GM18873 (cell line): ENCODE measurements around the gene RIOX2.

ENCODE experiments used
- ATAC-seq: cut with Tn5 transposase; IDR thresholded peaks from one replicate; pipeline ENCODE4 v1.9.1; 2021; ENCODE audit warnings: mild to moderate bottlenecking, moderate library complexity, moderate number of reproducible peaks; ENCODE audit not compliant: unreplicated experiment, low FRiP score

RIOX2 gene

DNA sequence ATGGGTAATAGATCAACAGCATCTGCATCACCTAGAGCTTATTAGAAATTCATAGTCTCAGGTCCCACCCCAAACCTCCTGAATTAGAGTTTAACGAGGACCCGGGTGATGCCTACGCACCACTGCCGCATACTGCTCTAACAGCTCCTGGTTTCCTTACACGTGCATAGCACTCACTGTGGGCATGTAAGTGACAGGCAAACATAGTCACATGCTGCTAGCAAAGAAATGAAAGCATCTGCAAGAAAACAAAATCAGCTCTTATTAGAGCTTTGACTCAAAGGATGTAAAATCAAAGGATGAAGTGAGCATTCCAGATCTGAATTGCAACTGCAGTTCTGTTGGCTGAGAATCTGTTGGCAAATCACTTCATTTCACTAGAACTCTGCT is 19.1 kb upstream of the RIOX2 start:
- no peak for ATAC-seq

- no peak for ATAC-seq
Measured at GRCh38 chr3:97990624-97991292, 18.5 kb upstream of the RIOX2 start.

DNA sequence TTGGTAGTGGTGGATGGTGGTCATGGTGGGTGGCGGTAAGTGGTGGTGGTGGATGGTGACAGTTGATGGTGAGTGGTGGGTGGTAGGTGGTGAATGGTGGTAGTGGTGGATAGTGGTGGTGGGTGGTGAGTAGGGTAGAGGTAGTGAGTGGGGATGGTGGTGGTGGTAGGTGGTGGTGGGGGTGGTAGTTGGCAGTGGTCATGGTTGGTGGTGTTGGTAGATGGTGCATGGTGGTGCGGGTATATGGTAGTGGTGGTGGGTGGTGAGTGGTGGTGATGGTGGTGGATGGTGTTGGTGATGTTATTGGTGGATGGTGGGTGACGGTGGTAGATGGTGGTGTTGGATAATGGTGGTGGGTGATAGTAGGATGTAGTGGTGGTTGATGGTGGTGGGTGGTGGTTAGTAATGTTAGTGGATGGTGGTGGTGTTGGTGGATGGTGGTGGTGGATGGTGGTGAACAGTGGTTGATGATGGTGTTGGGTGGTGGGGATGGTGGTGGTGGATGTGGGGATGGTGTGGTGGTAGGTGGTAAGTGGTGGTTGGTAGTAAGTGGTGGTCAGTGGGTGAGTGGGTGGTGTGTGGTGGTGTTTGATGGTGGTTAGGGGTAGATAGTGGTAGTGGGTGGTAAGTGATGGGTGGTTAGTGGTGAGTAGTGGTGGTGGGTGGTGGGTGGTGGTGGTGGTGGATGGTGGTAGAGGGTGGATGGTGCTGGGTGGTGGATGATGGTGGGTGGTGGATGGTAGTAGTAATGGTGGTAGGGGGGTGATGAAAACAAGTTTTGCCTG is 16.7 kb upstream of the RIOX2 start:
- no peak for ATAC-seq

GRCh38 chr3:97987306-97987705 is 15.1 kb upstream of the RIOX2 start:
- no peak for ATAC-seq

- no peak for ATAC-seq
Measured at GRCh38 chr3:97983933-97984491, 11.8 kb upstream of the RIOX2 start.

DNA sequence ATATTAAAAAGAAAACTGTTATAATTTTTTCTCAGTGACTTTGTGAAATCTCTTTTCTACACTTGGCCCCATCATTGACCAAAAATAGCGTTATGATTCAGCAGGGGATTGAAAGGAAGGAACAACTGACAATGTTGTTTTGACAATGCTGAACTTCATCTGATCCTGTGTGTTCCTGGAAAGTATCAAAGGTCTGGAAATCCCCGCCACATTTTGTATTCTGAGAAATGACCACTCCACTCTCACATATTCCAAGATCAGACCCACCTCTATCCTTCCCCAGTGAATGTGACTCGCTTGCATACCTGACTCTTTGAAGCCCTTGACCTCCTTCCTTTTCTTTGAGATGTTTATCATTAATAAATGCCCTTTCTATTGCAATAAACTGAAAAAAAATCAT is 9.7 kb upstream of the RIOX2 start:
- no peak for ATAC-seq

DNA sequence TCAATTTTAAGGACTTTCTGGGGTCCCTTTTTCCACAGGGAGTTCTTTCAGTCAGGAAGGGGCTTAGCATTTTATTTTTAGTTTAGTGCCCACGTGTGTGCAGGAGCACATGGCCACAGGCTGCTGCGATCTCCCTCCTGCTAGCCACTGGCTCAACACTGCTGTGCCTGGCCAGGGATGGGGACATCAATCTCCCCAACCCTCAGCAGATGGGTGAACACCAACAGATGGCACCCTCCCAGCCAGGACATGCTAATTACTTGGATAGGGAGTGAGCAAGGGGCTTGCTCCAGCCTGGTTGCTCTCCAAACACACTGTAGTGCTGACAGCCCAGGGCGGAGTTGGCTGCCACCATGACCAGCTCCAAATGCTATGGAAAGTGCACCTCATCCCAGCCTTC is 7.4 kb upstream of the RIOX2 start:
- no peak for ATAC-seq

DNA sequence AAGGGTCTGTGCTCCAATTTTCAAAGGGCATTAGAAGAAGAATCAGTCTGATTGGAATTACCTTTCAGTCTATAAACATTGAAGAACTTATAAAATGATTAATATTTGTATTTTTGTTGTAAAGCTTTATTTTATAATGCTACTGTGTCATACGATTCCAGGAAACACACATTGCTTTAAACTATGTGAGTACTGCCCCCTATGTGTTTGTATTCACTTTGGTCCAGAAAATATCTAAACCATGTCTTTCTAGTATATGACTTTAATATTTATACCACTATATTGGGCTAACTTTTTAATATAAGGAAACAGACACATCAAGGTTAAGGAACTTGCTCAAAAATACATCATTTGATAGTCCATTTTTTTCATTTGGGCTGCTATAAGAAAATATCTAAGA is 3.2 kb upstream of the RIOX2 start:
- no peak for ATAC-seq

- ATAC-seq: no peak
Measured at GRCh38 chr3:97974996-97975395, 2.8 kb upstream of the RIOX2 start.

GRCh38 chr3:97972976-97973375 is 745 bp upstream of the RIOX2 start:
- no peak for ATAC-seq

DNA sequence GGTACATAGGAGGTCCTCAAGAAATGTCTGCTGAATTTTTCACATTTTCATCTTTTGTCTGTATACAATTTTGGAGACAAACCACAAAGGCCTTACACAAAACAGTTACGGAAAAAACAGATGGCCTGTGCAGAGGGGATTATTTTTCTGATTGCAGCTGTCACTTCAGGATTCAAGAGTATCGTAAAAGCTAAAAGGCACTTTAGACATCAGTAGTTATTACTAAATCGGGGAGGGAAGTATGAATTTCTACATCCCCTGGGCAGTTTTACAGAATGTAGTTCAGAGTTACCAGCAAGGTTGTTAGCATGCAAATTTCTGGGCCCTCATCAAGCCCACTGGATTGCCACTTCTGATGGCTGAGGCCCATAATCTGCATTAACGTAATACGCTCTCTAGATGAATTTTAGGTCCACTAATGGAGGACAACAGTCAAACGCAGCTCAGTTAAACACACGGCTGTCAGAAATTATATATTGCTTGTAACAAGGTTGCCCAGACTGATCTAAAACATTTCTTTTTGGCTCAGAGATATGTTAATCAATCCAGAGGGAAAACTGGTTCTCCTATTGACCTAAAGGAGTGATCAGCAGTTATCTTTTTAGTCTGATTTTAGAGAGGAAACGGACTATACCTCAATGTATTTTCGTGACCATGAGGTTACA is 1.1 kb downstream of the RIOX2 start:
- ATAC-seq: no peak

DNA sequence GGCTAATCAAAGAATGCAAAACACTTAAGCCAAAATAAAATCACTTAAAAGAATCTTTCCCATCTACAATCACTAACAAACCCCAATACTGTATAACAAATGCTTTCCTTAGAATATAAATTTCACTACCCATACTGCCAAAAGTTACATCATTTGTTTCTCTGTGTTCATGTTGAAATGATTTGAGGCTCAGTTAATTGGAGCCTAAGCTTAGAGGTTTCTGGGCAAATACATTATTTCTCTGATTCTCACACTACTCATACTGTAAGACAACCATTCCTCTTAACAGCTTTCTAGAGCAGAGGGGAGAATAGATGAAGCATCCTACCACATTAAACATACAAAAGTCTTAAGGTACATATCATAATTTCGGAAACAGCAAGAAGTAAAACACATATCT is 2.1 kb downstream of the RIOX2 start:
- no peak for ATAC-seq

DNA sequence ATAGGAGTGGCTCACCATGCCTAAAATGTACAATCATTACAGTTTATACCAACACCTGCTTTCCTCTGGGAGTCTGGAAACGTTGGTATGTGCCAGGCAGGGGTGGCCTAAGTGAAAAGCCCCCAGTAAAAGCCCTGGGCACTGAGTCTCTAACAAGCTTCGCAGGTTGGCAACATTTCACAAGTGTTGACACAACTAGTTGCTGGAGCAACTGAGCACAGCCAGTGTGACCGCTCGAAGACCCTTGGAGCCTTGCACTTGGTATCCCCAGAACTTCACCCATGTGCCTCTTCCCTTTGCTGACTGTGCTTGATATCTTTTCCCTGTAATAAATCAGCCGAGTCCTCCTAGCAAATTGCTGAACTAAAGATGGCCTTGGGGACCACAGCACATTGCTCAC is 2.7 kb downstream of the RIOX2 start:
- ATAC-seq: no peak

GRCh38 chr3:97968376-97968775 is 3.9 kb downstream of the RIOX2 start:
- no peak for ATAC-seq

DNA sequence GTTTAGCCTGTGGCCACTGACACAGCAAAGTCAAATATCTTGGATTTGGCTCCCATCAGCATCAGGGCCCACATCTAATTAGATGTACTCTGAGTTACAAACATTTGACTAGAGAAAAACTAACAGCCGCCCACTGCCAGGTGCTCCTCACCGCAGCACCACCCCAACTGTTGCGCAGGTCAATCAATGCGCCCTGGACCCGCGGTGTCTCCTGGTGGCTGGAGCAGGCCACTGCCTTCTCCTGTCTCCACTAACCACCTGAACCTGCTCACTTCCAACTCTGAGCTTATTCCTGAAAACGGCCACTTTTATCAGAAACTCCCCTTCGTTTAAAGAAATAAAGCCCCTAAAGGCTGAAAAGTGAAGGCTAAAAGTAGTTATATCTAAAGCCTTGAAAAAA is 4.3 kb downstream of the RIOX2 start:
- ATAC-seq: no peak

GRCh38 chr3:97960993-97961766 is 11.1 kb downstream of the RIOX2 start:
- no peak for ATAC-seq

- no peak for ATAC-seq
Measured at GRCh38 chr3:97960551-97960950, 11.7 kb downstream of the RIOX2 start.

DNA sequence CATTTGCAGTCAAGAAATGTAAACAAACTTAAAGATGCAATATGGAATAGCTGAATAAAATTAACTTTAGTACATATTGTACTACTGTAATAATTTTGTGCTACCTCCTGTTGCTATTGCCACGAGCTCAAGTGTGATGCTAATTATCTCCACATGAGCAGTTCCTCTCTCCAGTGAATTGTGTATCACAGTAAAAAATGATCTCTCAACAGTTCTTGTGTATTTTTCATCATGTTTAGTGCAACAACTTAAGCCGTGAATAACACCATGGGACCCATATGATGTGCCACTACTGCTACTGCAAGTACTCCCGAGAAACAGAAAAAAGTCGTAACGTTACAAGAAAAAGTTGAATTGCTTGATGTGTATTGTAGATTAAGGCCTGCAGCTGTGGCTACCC is 12.4 kb downstream of the RIOX2 start:
- ATAC-seq: no peak

- no peak for ATAC-seq
Measured at GRCh38 chr3:97958796-97959195, 13.4 kb downstream of the RIOX2 start.

DNA sequence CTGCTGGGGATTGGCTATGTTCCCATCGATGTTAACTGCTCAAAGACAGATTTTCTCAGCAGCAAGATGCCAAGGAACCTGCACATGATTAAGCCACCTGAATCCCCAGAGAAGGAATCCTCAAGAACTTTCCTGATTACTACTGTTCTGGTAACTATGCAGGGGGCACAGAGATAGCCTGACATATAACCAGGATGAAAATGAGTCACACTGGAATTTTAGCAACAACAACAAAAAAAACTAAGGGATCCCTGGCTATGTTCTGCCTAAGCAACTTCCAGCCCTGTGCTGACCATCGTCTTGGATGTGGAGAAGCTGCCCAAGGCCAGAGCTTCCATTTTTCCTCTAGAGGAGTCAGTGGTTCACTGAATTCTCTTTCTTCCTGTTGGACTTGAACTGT is 13.8 kb downstream of the RIOX2 start:
- no peak for ATAC-seq
